HepG2 (cell line): ENCODE data around the gene BTBD1. TPM values are rescaled to one million over a fixed set of nuclear protein-coding genes. Genes with fewer than 3 reads are reported as not detected.
A peak's percentile ranks its signal among the peaks of the same experiment; 100 is the strongest.

Experiments
- ATF1 ChIP-seq: IDR thresholded peaks from 2 replicates; pipeline ENCODE4 v1.6.1; 2016; ENCODE audit warnings: mild to moderate bottlenecking, control low read depth
- HMG20A ChIP-seq: IDR thresholded peaks from 2 replicates; pipeline ENCODE4 v1.6.1; 2016; ENCODE audit warnings: borderline replicate concordance
- KMT2B ChIP-seq: IDR thresholded peaks from 2 replicates; pipeline ENCODE4 v1.6.1; 2016; ENCODE audit warnings: missing genetic modification reagents, missing compliant biosample characterization
- PCBP1 ChIP-seq: fragments of 200-400 bp; formaldehyde crosslinking; IDR thresholded peaks from 2 replicates; pipeline ENCODE4 v1.6.1; 2017; ENCODE audit warnings: mild to moderate bottlenecking, low read depth, low read length, borderline replicate concordance
- SNAI1 ChIP-seq: sonication (generic); formaldehyde crosslinking; IDR thresholded peaks from 2 replicates; pipeline ENCODE4 v1.5.0; 2020; ENCODE audit warnings: mild to moderate bottlenecking, missing genetic modification reagents, borderline replicate concordance
- ZFP37 ChIP-seq: sonication (generic); formaldehyde crosslinking; IDR thresholded peaks from 2 replicates; pipeline ENCODE4 v1.4.0; 2020; ENCODE audit warnings: missing genetic modification reagents, borderline replicate concordance
- ZFP62 ChIP-seq: sonication (generic); formaldehyde crosslinking; IDR thresholded peaks from 2 replicates; pipeline ENCODE4 v1.4.0; 2020; ENCODE audit warnings: missing genetic modification reagents
- ZNF264 ChIP-seq: sonication (generic); formaldehyde crosslinking; IDR thresholded peaks from 2 replicates; pipeline ENCODE4 v1.4.0; 2020; ENCODE audit warnings: missing genetic modification reagents
- ZNF30 ChIP-seq: sonication (generic); formaldehyde crosslinking; IDR thresholded peaks from 2 replicates; pipeline ENCODE4 v1.5.0; 2020; ENCODE audit warnings: mild to moderate bottlenecking, missing genetic modification reagents
- ZNF350 ChIP-seq: sonication (generic); formaldehyde crosslinking; IDR thresholded peaks from 2 replicates; pipeline ENCODE4 v1.4.0; 2020; ENCODE audit warnings: mild to moderate bottlenecking, low read depth, missing genetic modification reagents, borderline replicate concordance
- ZNF44 ChIP-seq: sonication (generic); formaldehyde crosslinking; IDR thresholded peaks from 2 replicates; pipeline ENCODE4 v1.5.1; 2020; ENCODE audit warnings: mild to moderate bottlenecking, missing genetic modification reagents
- ZNF546 ChIP-seq: sonication (generic); formaldehyde crosslinking; conservative IDR thresholded peaks from 2 replicates; pipeline ENCODE4 v1.8.1; 2023; ENCODE audit warnings: mild to moderate bottlenecking, missing genetic modification reagents
- ZNF564 ChIP-seq: sonication (generic); formaldehyde crosslinking; IDR thresholded peaks from 2 replicates; pipeline ENCODE4 v1.8.1; 2023; ENCODE audit warnings: mild to moderate bottlenecking, missing genetic modification reagents
- ZNF614 ChIP-seq: IDR thresholded peaks from 2 replicates; pipeline ENCODE4 v1.6.1; 2018; ENCODE audit warnings: missing biosample characterization, missing genetic modification reagents, inconsistent platforms, borderline replicate concordance
- ZNF615 ChIP-seq: sonication (generic); formaldehyde crosslinking; IDR thresholded peaks from 2 replicates; pipeline ENCODE4 v1.5.0; 2020; ENCODE audit warnings: mild to moderate bottlenecking, missing genetic modification reagents, borderline replicate concordance
- ZNF672 ChIP-seq: sonication (generic); formaldehyde crosslinking; IDR thresholded peaks from 2 replicates; pipeline ENCODE4 v1.8.1; 2022; ENCODE audit warnings: missing genetic modification reagents
- ZNF724P ChIP-seq: sonication (generic); formaldehyde crosslinking; IDR thresholded peaks from 2 replicates; pipeline ENCODE4 v1.8.0; 2022; ENCODE audit warnings: missing genetic modification reagents, borderline replicate concordance
- ZNF790 ChIP-seq: sonication (generic); formaldehyde crosslinking; IDR thresholded peaks from 2 replicates; pipeline ENCODE4 v1.8.0; 2022; ENCODE audit warnings: missing genetic modification reagents, mild to moderate bottlenecking, borderline replicate concordance
- ZZZ3 ChIP-seq: sonication (generic); formaldehyde crosslinking; IDR thresholded peaks from 2 replicates; pipeline ENCODE4 v1.4.0; 2020; ENCODE audit warnings: missing genetic modification reagents, mild to moderate bottlenecking, borderline replicate concordance
- polyA plus RNA-seq, 8 experiments: library from polyadenylated mRNA; depleted of rRNA in 3 of 8; stranded (reverse) in 7 of 8; unstranded in 1 of 8; fragments of >200 nt; fragmentation: Illumina TruSeq in 4 of 8; extraction: Trizol in 4 of 8; gene quantifications; 2 replicates each; pipeline versions ENCODE4 v1.2.1 to v1.2.3, GENCODE V29; 2011 to 2016; ENCODE audit warnings: low read depth in 4 of 8, missing spikeins in 1 of 8, mixed read lengths in 1 of 8; ENCODE audit not compliant: insufficient read depth in 1 of 8
- total RNA-seq, 5 experiments: library from RNA; depleted of rRNA; stranded (reverse); fragments of >200 nt; fragmentation: Illumina TruSeq; extraction: Trizol; gene quantifications; 2 replicates each; pipeline ENCODE4 v1.2.3, GENCODE V29; 2016; ENCODE audit warnings: low read depth in 1 of 5
- TF ChIP-seq, protein P1 (sequence below): sonication (generic); formaldehyde crosslinking; IDR thresholded peaks from 2 replicates; pipeline ENCODE4 v1.5.0; 2020; ENCODE audit warnings: mild to moderate bottlenecking, missing genetic modification reagents, borderline replicate concordance
- TF ChIP-seq, protein P2 (sequence below): sonication (generic); formaldehyde crosslinking; IDR thresholded peaks from 2 replicates; pipeline ENCODE4 v1.5.1; 2020; ENCODE audit warnings: mild to moderate bottlenecking, moderate library complexity, missing genetic modification reagents
- TF ChIP-seq, protein P3 (sequence below): sonication (generic); formaldehyde crosslinking; IDR thresholded peaks from 2 replicates; pipeline ENCODE4 v1.4.0; 2020; ENCODE audit warnings: missing genetic modification reagents, low read depth, mild to moderate bottlenecking, borderline replicate concordance

BTBD1 gene
- total and polyA plus RNA-seq, 2 of the 13 experiments (the other 11 are each of a cell fraction or from before 2014, with no cell fraction given) = 32.1 to 53.9 TPM

DNA sequence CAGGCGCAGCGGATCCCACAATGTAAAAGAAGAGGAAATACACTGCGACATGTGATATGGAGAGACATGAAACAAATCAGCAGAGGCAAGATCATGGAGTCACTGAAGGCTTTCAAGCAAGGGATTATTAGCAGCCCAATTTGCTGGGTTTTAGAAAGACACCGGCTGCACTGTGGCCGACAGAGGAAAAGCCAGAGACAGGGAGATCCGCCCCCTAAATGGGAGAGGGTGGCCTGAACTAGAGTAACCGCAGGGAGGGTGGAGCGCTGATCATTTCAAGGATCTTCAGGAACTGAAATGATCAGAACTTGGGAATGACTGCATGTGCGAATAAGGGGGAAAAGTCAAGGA is 55.0 kb downstream of the BTBD1 start (continued):
- TF ChIP-seq, protein P1, sequence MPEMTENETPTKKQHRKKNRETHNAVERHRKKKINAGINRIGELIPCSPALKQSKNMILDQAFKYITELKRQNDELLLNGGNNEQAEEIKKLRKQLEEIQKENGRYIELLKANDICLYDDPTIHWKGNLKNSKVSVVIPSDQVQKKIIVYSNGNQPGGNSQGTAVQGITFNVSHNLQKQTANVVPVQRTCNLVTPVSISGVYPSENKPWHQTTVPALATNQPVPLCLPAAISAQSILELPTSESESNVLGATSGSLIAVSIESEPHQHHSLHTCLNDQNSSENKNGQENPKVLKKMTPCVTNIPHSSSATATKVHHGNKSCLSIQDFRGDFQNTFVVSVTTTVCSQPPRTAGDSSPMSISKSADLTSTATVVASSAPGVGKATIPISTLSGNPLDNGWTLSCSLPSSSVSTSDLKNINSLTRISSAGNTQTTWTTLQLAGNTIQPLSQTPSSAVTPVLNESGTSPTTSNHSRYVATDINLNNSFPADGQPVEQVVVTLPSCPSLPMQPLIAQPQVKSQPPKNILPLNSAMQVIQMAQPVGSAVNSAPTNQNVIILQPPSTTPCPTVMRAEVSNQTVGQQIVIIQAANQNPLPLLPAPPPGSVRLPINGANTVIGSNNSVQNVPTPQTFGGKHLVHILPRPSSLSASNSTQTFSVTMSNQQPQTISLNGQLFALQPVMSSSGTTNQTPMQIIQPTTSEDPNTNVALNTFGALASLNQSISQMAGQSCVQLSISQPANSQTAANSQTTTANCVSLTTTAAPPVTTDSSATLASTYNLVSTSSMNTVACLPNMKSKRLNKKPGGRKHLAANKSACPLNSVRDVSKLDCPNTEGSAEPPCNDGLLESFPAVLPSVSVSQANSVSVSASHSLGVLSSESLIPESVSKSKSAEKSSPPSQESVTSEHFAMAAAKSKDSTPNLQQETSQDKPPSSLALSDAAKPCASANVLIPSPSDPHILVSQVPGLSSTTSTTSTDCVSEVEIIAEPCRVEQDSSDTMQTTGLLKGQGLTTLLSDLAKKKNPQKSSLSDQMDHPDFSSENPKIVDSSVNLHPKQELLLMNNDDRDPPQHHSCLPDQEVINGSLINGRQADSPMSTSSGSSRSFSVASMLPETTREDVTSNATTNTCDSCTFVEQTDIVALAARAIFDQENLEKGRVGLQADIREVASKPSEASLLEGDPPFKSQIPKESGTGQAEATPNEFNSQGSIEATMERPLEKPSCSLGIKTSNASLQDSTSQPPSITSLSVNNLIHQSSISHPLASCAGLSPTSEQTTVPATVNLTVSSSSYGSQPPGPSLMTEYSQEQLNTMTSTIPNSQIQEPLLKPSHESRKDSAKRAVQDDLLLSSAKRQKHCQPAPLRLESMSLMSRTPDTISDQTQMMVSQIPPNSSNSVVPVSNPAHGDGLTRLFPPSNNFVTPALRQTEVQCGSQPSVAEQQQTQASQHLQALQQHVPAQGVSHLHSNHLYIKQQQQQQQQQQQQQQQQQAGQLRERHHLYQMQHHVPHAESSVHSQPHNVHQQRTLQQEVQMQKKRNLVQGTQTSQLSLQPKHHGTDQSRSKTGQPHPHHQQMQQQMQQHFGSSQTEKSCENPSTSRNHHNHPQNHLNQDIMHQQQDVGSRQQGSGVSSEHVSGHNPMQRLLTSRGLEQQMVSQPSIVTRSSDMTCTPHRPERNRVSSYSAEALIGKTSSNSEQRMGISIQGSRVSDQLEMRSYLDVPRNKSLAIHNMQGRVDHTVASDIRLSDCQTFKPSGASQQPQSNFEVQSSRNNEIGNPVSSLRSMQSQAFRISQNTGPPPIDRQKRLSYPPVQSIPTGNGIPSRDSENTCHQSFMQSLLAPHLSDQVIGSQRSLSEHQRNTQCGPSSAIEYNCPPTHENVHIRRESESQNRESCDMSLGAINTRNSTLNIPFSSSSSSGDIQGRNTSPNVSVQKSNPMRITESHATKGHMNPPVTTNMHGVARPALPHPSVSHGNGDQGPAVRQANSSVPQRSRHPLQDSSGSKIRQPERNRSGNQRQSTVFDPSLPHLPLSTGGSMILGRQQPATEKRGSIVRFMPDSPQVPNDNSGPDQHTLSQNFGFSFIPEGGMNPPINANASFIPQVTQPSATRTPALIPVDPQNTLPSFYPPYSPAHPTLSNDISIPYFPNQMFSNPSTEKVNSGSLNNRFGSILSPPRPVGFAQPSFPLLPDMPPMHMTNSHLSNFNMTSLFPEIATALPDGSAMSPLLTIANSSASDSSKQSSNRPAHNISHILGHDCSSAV (CRISPR knock-in tag) = no peak
- TF ChIP-seq ZZZ3 (CRISPR knock-in tag) (0 out of 2 replicates have a peak, but pooled peaks have one; percentile 36), ZNF44 (CRISPR knock-in tag) (0 out of 2 replicates have a peak, but pooled peaks have one; percentile 22), ATF1 (CRISPR knock-in tag) (no peak), ZNF790 (CRISPR knock-in tag) (no peak), ZNF546 (CRISPR knock-in tag) (no peak), HMG20A (no peak), KMT2B (CRISPR knock-in tag) (no peak), ZFP62 (CRISPR knock-in tag) (no peak), ZNF30 (CRISPR knock-in tag) (no peak), ZNF350 (no peak), ZNF564 (CRISPR knock-in tag) (no peak), PCBP1 (no peak), ZNF264 (CRISPR knock-in tag) (no peak), ZNF614 (no peak), ZNF672 (CRISPR knock-in tag) (no peak), ZFP37 (CRISPR knock-in tag) (no peak), ZNF615 (CRISPR knock-in tag) (no peak), SNAI1 (CRISPR knock-in tag) (0 out of 2 replicates have a peak, but pooled peaks have one; percentile 15), ZNF724P (CRISPR knock-in tag) (no peak)
- TF ChIP-seq, protein P2, sequence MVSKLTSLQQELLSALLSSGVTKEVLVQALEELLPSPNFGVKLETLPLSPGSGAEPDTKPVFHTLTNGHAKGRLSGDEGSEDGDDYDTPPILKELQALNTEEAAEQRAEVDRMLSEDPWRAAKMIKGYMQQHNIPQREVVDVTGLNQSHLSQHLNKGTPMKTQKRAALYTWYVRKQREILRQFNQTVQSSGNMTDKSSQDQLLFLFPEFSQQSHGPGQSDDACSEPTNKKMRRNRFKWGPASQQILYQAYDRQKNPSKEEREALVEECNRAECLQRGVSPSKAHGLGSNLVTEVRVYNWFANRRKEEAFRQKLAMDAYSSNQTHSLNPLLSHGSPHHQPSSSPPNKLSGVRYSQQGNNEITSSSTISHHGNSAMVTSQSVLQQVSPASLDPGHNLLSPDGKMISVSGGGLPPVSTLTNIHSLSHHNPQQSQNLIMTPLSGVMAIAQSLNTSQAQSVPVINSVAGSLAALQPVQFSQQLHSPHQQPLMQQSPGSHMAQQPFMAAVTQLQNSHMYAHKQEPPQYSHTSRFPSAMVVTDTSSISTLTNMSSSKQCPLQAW (CRISPR knock-in tag) = no peak
- TF ChIP-seq, protein P3, sequence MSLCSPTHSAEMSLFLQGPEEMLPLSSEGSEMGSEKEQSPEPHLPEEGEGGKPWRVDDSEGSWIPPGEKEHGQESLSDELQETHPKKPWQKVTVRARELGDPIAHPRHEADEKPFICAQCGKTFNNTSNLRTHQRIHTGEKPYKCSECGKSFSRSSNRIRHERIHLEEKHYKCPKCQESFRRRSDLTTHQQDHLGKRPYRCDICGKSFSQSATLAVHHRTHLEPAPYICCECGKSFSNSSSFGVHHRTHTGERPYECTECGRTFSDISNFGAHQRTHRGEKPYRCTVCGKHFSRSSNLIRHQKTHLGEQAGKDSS (CRISPR knock-in tag) = 0 out of 2 replicates have a peak, but pooled peaks have one; percentile 34
